BLaER1 (cell line): ENCODE results near the gene INSRR.

Source experiments
- H3K27ac ChIP-seq: shearing (Covaris generic); formaldehyde crosslinking; 2 replicates; pipeline ENCODE4 v1.8.1; 2022
- H3K27me3 ChIP-seq: shearing (Covaris generic); formaldehyde crosslinking; 2 replicates; pipeline ENCODE4 v1.8.1; 2022
- H3K36me3 ChIP-seq: shearing (Covaris generic); formaldehyde crosslinking; 2 replicates; pipeline ENCODE4 v1.8.1; 2022
- H3K4me1 ChIP-seq: shearing (Covaris generic); formaldehyde crosslinking; 2 replicates; pipeline ENCODE4 v1.8.1; 2022
- H3K4me2 ChIP-seq: shearing (Covaris generic); formaldehyde crosslinking; 2 replicates; pipeline ENCODE4 v1.8.1; 2022
- H3K4me3 ChIP-seq: shearing (Covaris generic); formaldehyde crosslinking; 2 replicates; pipeline ENCODE4 v1.8.1; 2022
- H3K9ac ChIP-seq: shearing (Covaris generic); formaldehyde crosslinking; 2 replicates; pipeline ENCODE4 v1.8.1; 2022
- H3K9me3 ChIP-seq: shearing (Covaris generic); formaldehyde crosslinking; 2 replicates; pipeline ENCODE4 v1.8.1; 2022
- H4K20me1 ChIP-seq: shearing (Covaris generic); formaldehyde crosslinking; 2 replicates; pipeline ENCODE4 v1.8.1; 2022
- Cebpa-rat ChIP-seq: shearing (Covaris generic); IDR thresholded peaks from 2 replicates; pipeline ENCODE4 v1.8.1; 2022

The INSRR gene

GRCh38 chr1:156900896-156901589 is 42.1 kb upstream of the INSRR start:
- no peak overlapping the region for H3K27ac ChIP-seq
- H3K4me1 ChIP-seq: peaks cover 38% of the 10 kb centered on the region
- no peak overlapping the region for H3K9ac ChIP-seq
- peaks cover 2% of the 10 kb centered on the region for H3K9me3 ChIP-seq
- no peak overlapping the region for H3K4me3 ChIP-seq
- no peaks in the 10 kb centered on the region for H4K20me1 ChIP-seq
- H3K36me3 ChIP-seq: no peaks in the 10 kb centered on the region
- no peak overlapping the region for H3K4me2 ChIP-seq
- no peak for TF ChIP-seq Cebpa-rat
- peaks cover 30% of the 10 kb centered on the region; the same call in 1 of the 2 replicates for H3K27me3 ChIP-seq

GRCh38 chr1:156899956-156900718 is 41.2 kb upstream of the INSRR start:
- H3K36me3 ChIP-seq: no peaks in the 10 kb centered on the region
- H3K27me3 ChIP-seq: peaks cover 36% of the 10 kb centered on the region
- H4K20me1 ChIP-seq: no peaks in the 10 kb centered on the region
- no peak overlapping the region for H3K9ac ChIP-seq
- H3K4me1 ChIP-seq: peaks cover 44% of the 10 kb centered on the region
- H3K4me2 ChIP-seq: no peak overlapping the region
- H3K4me3 ChIP-seq: no peak overlapping the region
- H3K9me3 ChIP-seq: no peaks in the 10 kb centered on the region
- no peak for TF ChIP-seq Cebpa-rat
- no peak overlapping the region for H3K27ac ChIP-seq

GRCh38 chr1:156898971-156899664 is 40.2 kb upstream of the INSRR start:
- H3K27me3 ChIP-seq: peaks cover 46% of the 10 kb centered on the region
- H4K20me1 ChIP-seq: no peaks in the 10 kb centered on the region
- peaks cover 54% of the 10 kb centered on the region for H3K4me1 ChIP-seq
- H3K4me2 ChIP-seq: peak overlapping the region; percentile 71
- no peaks in the 10 kb centered on the region for H3K36me3 ChIP-seq
- no peak for TF ChIP-seq Cebpa-rat
- H3K9ac ChIP-seq: no peak overlapping the region
- no peaks in the 10 kb centered on the region for H3K9me3 ChIP-seq
- no peak overlapping the region for H3K27ac ChIP-seq
- H3K4me3 ChIP-seq: no peak overlapping the region

- H3K36me3 ChIP-seq: no peaks in the 10 kb centered on the region
- TF ChIP-seq Cebpa-rat: no peak
- peaks cover 56% of the 10 kb centered on the region for H3K27me3 ChIP-seq
- peak overlapping the region; percentile 60 for H3K27ac ChIP-seq
- peak overlapping the region; percentile 29; the same call in 1 of the 2 replicates for H3K9ac ChIP-seq
- H3K4me1 ChIP-seq: peaks cover 62% of the 10 kb centered on the region
- no peaks in the 10 kb centered on the region for H3K9me3 ChIP-seq
- H4K20me1 ChIP-seq: no peaks in the 10 kb centered on the region
- no peak overlapping the region for H3K4me3 ChIP-seq
- H3K4me2 ChIP-seq: peak overlapping the region; percentile 71
These were observed 39.2 kb upstream of the INSRR start for GRCh38 chr1:156898161-156898566.

GRCh38 chr1:156897078-156897825 is 38.3 kb upstream of the INSRR start:
- Histone ChIP-seq H3K9me3 (no peaks in the 10 kb centered on the region), H3K36me3 (no peaks in the 10 kb centered on the region), H3K27me3 (peaks cover 65% of the 10 kb centered on the region), H3K4me1 (peaks cover 67% of the 10 kb centered on the region), H3K9ac (no peak overlapping the region; the same call in 1 of the 2 replicates), H3K4me2 (peak overlapping the region; percentile 71), H3K4me3 (no peak overlapping the region), H3K27ac (peak overlapping the region; percentile 60; the same call in 1 of the 2 replicates), H4K20me1 (no peaks in the 10 kb centered on the region)
- TF ChIP-seq Cebpa-rat: no peak

- H3K9me3 ChIP-seq: no peaks in the 10 kb centered on the region
- H3K4me3 ChIP-seq: no peak overlapping the region
- peaks cover 60% of the 10 kb centered on the region for H3K4me1 ChIP-seq
- no peak overlapping the region for H3K27ac ChIP-seq
- H3K27me3 ChIP-seq: peaks cover 72% of the 10 kb centered on the region
- no peaks in the 10 kb centered on the region for H4K20me1 ChIP-seq
- TF ChIP-seq Cebpa-rat: no peak
- peak overlapping the region; percentile 71; the same call in 1 of the 2 replicates for H3K4me2 ChIP-seq
- no peaks in the 10 kb centered on the region for H3K36me3 ChIP-seq
- H3K9ac ChIP-seq: no peak overlapping the region
These were observed 37.6 kb upstream of the INSRR start for GRCh38 chr1:156896490-156897033.

GRCh38 chr1:156895927-156896326 is 37.0 kb upstream of the INSRR start:
- Histone ChIP-seq H3K27ac (no peak overlapping the region), H3K4me1 (peaks cover 60% of the 10 kb centered on the region), H3K4me3 (no peak overlapping the region), H4K20me1 (no peaks in the 10 kb centered on the region), H3K9me3 (no peaks in the 10 kb centered on the region), H3K27me3 (peaks cover 72% of the 10 kb centered on the region), H3K36me3 (no peaks in the 10 kb centered on the region), H3K4me2 (no peak overlapping the region), H3K9ac (no peak overlapping the region)
- TF ChIP-seq Cebpa-rat: no peak

- Histone ChIP-seq H3K9me3 (no peaks in the 10 kb centered on the region), H4K20me1 (no peaks in the 10 kb centered on the region), H3K36me3 (no peaks in the 10 kb centered on the region), H3K4me2 (peak overlapping the region; percentile 74; the same call in 1 of the 2 replicates), H3K27me3 (peaks cover 72% of the 10 kb centered on the region), H3K4me3 (no peak overlapping the region), H3K4me1 (peaks cover 60% of the 10 kb centered on the region), H3K9ac (no peak overlapping the region), H3K27ac (peak overlapping the region; percentile 9; the same call in 1 of the 2 replicates)
- no peak for TF ChIP-seq Cebpa-rat
These were observed 36.5 kb upstream of the INSRR start for GRCh38 chr1:156895455-156895812.

- no peak overlapping the region for H3K9ac ChIP-seq
- H3K27ac ChIP-seq: peak overlapping the region; percentile 9; the same call in 1 of the 2 replicates
- H3K9me3 ChIP-seq: no peaks in the 10 kb centered on the region
These were observed 36.0 kb upstream of the INSRR start for GRCh38 chr1:156894711-156895454.

More at GRCh38 chr1:156894711-156895454, 36.0 kb upstream of the INSRR start:
- no peaks in the 10 kb centered on the region for H4K20me1 ChIP-seq
- H3K36me3 ChIP-seq: no peaks in the 10 kb centered on the region
- no peak overlapping the region for H3K4me3 ChIP-seq
- no peak for TF ChIP-seq Cebpa-rat
- H3K4me2 ChIP-seq: peak overlapping the region; percentile 74
- H3K4me1 ChIP-seq: peaks cover 63% of the 10 kb centered on the region
- H3K27me3 ChIP-seq: peaks cover 72% of the 10 kb centered on the region
